H9 (cell line): ENCODE measurements around the gene GNA15. TPM values are rescaled to one million over a fixed set of nuclear protein-coding genes. Genes with fewer than 3 reads are reported as not detected.

Experiments used
- DNase-seq: peaks from one replicate; pipeline ENCODE4 v3.0.0-alpha.2; 2017
- H2AFZ ChIP-seq: one replicate; pipeline ENCODE4 v1.6.1; 2013; ENCODE audit warnings: mild to moderate bottlenecking, low read length, control low read depth, moderate library complexity
- H2AK5ac ChIP-seq: 2 replicates; pipeline ENCODE4 v1.6.1; 2013; ENCODE audit warnings: low read length, control low read depth, mixed read lengths; ENCODE audit not compliant: insufficient read length
- H2BK120ac ChIP-seq: one replicate; pipeline ENCODE4 v1.6.1; 2013; ENCODE audit warnings: low read depth, mild to moderate bottlenecking, low read length, control low read depth, inconsistent platforms; ENCODE audit not compliant: poor library complexity, severe bottlenecking
- H2BK12ac ChIP-seq: 2 replicates; pipeline ENCODE4 v1.6.1; 2013; ENCODE audit warnings: low read length, control low read depth, mixed read lengths, low read depth; ENCODE audit not compliant: insufficient read length
- H2BK15ac ChIP-seq: 2 replicates; pipeline ENCODE4 v1.6.1; 2013; ENCODE audit warnings: low read depth, low read length, control low read depth
- H2BK20ac ChIP-seq: one replicate; pipeline ENCODE4 v1.6.1; 2013; ENCODE audit warnings: low read depth, mild to moderate bottlenecking, low read length, control low read depth, inconsistent platforms; ENCODE audit not compliant: poor library complexity, severe bottlenecking
- H2BK5ac ChIP-seq: 2 replicates; pipeline ENCODE4 v1.6.1; 2013; ENCODE audit warnings: low read length, control low read depth, mixed read lengths; ENCODE audit not compliant: insufficient read length
- H3K14ac ChIP-seq: 2 replicates; pipeline ENCODE4 v1.6.1; 2013; ENCODE audit warnings: low read length, control low read depth; ENCODE audit not compliant: insufficient read depth
- H3K18ac ChIP-seq: 2 replicates; pipeline ENCODE4 v1.6.1; 2013; ENCODE audit warnings: low read depth, mild to moderate bottlenecking, mixed read lengths, low read length, control low read depth; ENCODE audit not compliant: insufficient read length
- H3K23ac ChIP-seq: 2 replicates; pipeline ENCODE4 v1.6.1; 2013; ENCODE audit warnings: low read length, control low read depth, mixed read lengths, low read depth; ENCODE audit not compliant: insufficient read length
- H3K23me2 ChIP-seq: 2 replicates; pipeline ENCODE4 v1.6.1; 2013; ENCODE audit warnings: low read depth, mild to moderate bottlenecking, mixed read lengths, low read length, control low read depth; ENCODE audit not compliant: insufficient read length, poor library complexity, severe bottlenecking
- H3K27ac ChIP-seq: 2 replicates; pipeline ENCODE4 v1.5.1; 2013; ENCODE audit warnings: low read length, control low read depth, mixed read lengths, low read depth; ENCODE audit not compliant: insufficient read length
- H3K27me3 ChIP-seq: 2 replicates; pipeline ENCODE4 v1.6.1; 2013; ENCODE audit warnings: low read length, control low read depth, inconsistent platforms; ENCODE audit not compliant: insufficient read depth
- H3K4ac ChIP-seq: 2 replicates; pipeline ENCODE4 v1.6.1; 2013; ENCODE audit warnings: low read depth, mild to moderate bottlenecking, control low read depth, inconsistent platforms, low read length, moderate library complexity
- H3K4me1 ChIP-seq: 2 replicates; pipeline ENCODE4 v1.6.1; 2013; ENCODE audit warnings: low read length, control low read depth, inconsistent platforms; ENCODE audit not compliant: insufficient read depth
- H3K4me2 ChIP-seq: 2 replicates; pipeline ENCODE4 v1.6.1; 2013; ENCODE audit warnings: low read length, control low read depth, mixed read lengths; ENCODE audit not compliant: insufficient read length, insufficient read depth
- H3K56ac ChIP-seq: 2 replicates; pipeline ENCODE4 v1.6.1; 2013; ENCODE audit warnings: low read depth, mild to moderate bottlenecking, mixed read lengths, low read length, control low read depth; ENCODE audit not compliant: insufficient read length
- H3K79me1 ChIP-seq: 2 replicates; pipeline ENCODE4 v1.6.1; 2013; ENCODE audit warnings: low read depth, mild to moderate bottlenecking, moderate library complexity, low read length, control low read depth, inconsistent platforms; ENCODE audit not compliant: insufficient read depth, poor library complexity, severe bottlenecking
- H3K79me2 ChIP-seq: 2 replicates; pipeline ENCODE4 v1.6.1; 2013; ENCODE audit warnings: low read length, control low read depth, inconsistent platforms; ENCODE audit not compliant: insufficient read depth
- H3K9ac ChIP-seq: 2 replicates; pipeline ENCODE4 v1.6.1; 2013; ENCODE audit warnings: low read length, control low read depth, mixed read lengths; ENCODE audit not compliant: insufficient read length; ENCODE audit errors: extremely low read depth
- H3K9me3 ChIP-seq: one replicate; pipeline ENCODE4 v1.6.1; 2013; ENCODE audit warnings: low read depth, low read length, inconsistent platforms; ENCODE audit not compliant: control insufficient read depth
- H3T11ph ChIP-seq: one replicate; pipeline ENCODE4 v1.6.1; 2013; ENCODE audit warnings: mild to moderate bottlenecking, low read length, control low read depth, inconsistent platforms
- H4K20me1 ChIP-seq: one replicate; pipeline ENCODE4 v1.6.1; 2013; ENCODE audit not compliant: control insufficient read depth, insufficient read length, insufficient read depth
- H4K5ac ChIP-seq: 2 replicates; pipeline ENCODE4 v1.6.1; 2013; ENCODE audit warnings: low read depth, mild to moderate bottlenecking, mixed read lengths, low read length, control low read depth; ENCODE audit not compliant: insufficient read length
- H4K8ac ChIP-seq: replicated peaks from 2 replicates; pipeline ENCODE4 v1.6.1; 2013; ENCODE audit warnings: low read length, control low read depth, mixed read lengths, low read depth; ENCODE audit not compliant: insufficient read length
- H4K91ac ChIP-seq: 2 replicates; pipeline ENCODE4 v1.6.1; 2013; ENCODE audit warnings: low read depth, mild to moderate bottlenecking, moderate library complexity, mixed read lengths, low read length, control low read depth; ENCODE audit not compliant: insufficient read length
- H3K27ac Mint-ChIP-seq, 3 experiments: 2 replicates in 2 of 3; 3 replicates in 1 of 3; pipeline ENCODE4 v1.8.0; 2020 to 2021; ENCODE audit warnings: mixed read lengths in 3 of 3, mild to moderate bottlenecking in 1 of 3, moderate library complexity in 1 of 3
- H3K27me3 Mint-ChIP-seq: 2 replicates; pipeline ENCODE4 v1.8.0; 2021; ENCODE audit warnings: low read depth, mild to moderate bottlenecking, moderate library complexity, mixed read lengths
- H3K36me3 Mint-ChIP-seq, 3 experiments: 2 replicates in 2 of 3; 3 replicates in 1 of 3; pipeline ENCODE4 v1.8.0; 2020 to 2021; ENCODE audit warnings: low read depth in 3 of 3, mixed read lengths in 3 of 3; ENCODE audit not compliant: insufficient read depth in 1 of 3
- H3K4me1 Mint-ChIP-seq, 2 experiments: 2 replicates each; pipeline ENCODE4 v1.8.0; 2020; ENCODE audit warnings: mixed read lengths in 2 of 2
- H3K4me3 Mint-ChIP-seq, 2 experiments: 2 replicates in 1 of 2; 3 replicates in 1 of 2; pipeline ENCODE4 v1.8.0; 2020 to 2021; ENCODE audit warnings: mild to moderate bottlenecking in 2 of 2, mixed read lengths in 2 of 2, moderate library complexity in 1 of 2
- H3K9me3 Mint-ChIP-seq, 2 experiments: 2 replicates in 1 of 2; 3 replicates in 1 of 2; pipeline ENCODE4 v1.8.0; 2020; ENCODE audit warnings: mild to moderate bottlenecking in 2 of 2, mixed read lengths in 2 of 2, moderate library complexity in 1 of 2
- CTCF ChIP-seq: fragments of 200-600 bp; sonication (generic); conservative IDR thresholded peaks from 3 replicates; pipeline ENCODE4 v1.8.0; 2021; ENCODE audit warnings: antibody characterized with exemption, mild to moderate bottlenecking
- WGBS: extraction: QIAGEN DNeasy Blood & Tissue Kit; methylation state at CpG from one replicate; pipeline ENCODE4 v1.1.7; 2013; ENCODE audit warnings: missing lambda C conversion rate, low lambda C conversion rate, mixed read lengths; ENCODE audit not compliant: insufficient read length; ENCODE audit errors: extremely low coverage; 5-methylcytosine and 5-hydroxymethylcytosine counted together
- total RNA-seq: library from RNA; stranded (reverse); gene quantifications from 2 replicates; pipeline ENCODE4 v1.2.1, GENCODE V29; 2021

Gene GNA15
- total RNA-seq, 1 experiment from 2014 or later: not detected

DNA sequence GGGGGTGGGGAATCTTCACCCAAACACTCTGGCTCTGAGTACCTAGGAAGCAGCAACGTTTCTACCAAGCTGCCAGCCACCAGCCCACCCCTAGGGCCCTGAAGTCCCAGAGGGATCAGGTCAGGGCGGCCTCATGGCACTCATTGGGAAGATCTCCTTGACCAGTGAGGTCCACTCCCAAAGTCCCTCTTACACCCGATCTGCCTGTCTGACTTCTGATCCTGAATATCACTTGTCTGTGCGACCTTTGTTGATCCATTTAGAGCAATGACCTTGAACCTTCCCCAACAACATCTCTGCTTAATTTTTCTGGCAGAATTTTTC, 2.1 kb upstream of the GNA15 start:
- Histone ChIP-seq H2BK20ac (no peak overlapping the region), H4K91ac (no peak overlapping the region), H3K23me2 (no peaks in the 10 kb centered on the region), H3K4me2 (no peak overlapping the region), H3K27ac (no peak overlapping the region), H4K8ac (no peak overlapping the region), H3K9ac (no peak overlapping the region), H4K20me1 (no peaks in the 10 kb centered on the region), H3T11ph (no peak overlapping the region), H3K4ac (no peak overlapping the region), H2BK12ac (no peak overlapping the region), H2AK5ac (no peak overlapping the region), H3K9me3 (no peaks in the 10 kb centered on the region), H2BK120ac (no peak overlapping the region), H3K23ac (no peak overlapping the region), H2BK5ac (no peak overlapping the region), H3K14ac (no peak overlapping the region), H2AFZ (no peak overlapping the region), H3K4me1 (no peaks in the 10 kb centered on the region), H4K5ac (no peak overlapping the region), H3K18ac (no peak overlapping the region), H2BK15ac (no peak overlapping the region), H3K79me1 (no peaks in the 10 kb centered on the region), H3K56ac (no peak overlapping the region), H3K79me2 (no peaks in the 10 kb centered on the region), H3K27me3 (no peaks in the 10 kb centered on the region)
- Mint-ChIP-seq H3K9me3 (no peaks in the 10 kb centered on the region), H3K4me1 (peaks cover 3 to 8% of the 10 kb centered on the region in 2 experiments; a peak in 3 of 4 replicates), H3K4me3 (no peak overlapping the region), H3K36me3 (no peaks in the 10 kb centered on the region), H3K27me3 (peaks cover 1% of the 10 kb centered on the region; the same call in 1 of the 2 replicates), H3K27ac (no peak overlapping the region)
- WGBS: no CpG with 5 or more reads among the region's 4 CpGs
- TF ChIP-seq CTCF: no peak
- no peak for DNase-seq
